H1 (cell line): ENCODE results near the gene CAVIN1. TPM values are rescaled to one million over a fixed set of nuclear protein-coding genes. Genes with fewer than 3 reads are reported as not detected.

Experiments used
- CBX8 ChIP-seq: fragments of 300-800, 300-1000 bp; sonication (generic); IDR thresholded peaks from 2 replicates; pipeline ENCODE4 v1.7.1; 2016; ENCODE audit warnings: low read depth, low read length, borderline replicate concordance
- JUN ChIP-seq: IDR thresholded peaks from 2 replicates; pipeline ENCODE4 v1.6.1; 2011; ENCODE audit warnings: low read depth, mild to moderate bottlenecking, improper control_type of control experiment, low read length
- SAP30 ChIP-seq: fragments of 300-600 bp; sonication (generic); IDR thresholded peaks from 2 replicates; pipeline ENCODE4 v1.7.1; 2012; ENCODE audit warnings: low read length, moderate library complexity, mild to moderate bottlenecking, inconsistent platforms; ENCODE audit not compliant: insufficient read depth, insufficient replicate concordance
- SP4 ChIP-seq: IDR thresholded peaks from 2 replicates; pipeline ENCODE4 v1.6.1; 2012; ENCODE audit warnings: low read length, inconsistent platforms
- SUZ12 ChIP-seq: fragments of 200-600 bp; sonication (generic); IDR thresholded peaks from 2 replicates; pipeline ENCODE4 v1.6.1; 2012; ENCODE audit warnings: mild to moderate bottlenecking, inconsistent platforms, low read length, moderate library complexity, mixed read lengths
- TCF12 ChIP-seq: IDR thresholded peaks from 2 replicates; pipeline ENCODE4 v1.6.1; 2011; ENCODE audit warnings: low read depth, mild to moderate bottlenecking, low read length
- polyA plus RNA-seq, 7 experiments: library from polyadenylated mRNA; depleted of rRNA in 3 of 7; stranded (reverse) in 5 of 7; unstranded in 2 of 7; fragments of >200 nt in 5 of 7; fragments of 200-250 nt in 2 of 7; gene quantifications; 1 replicate in 5 of 7; 2 replicates in 1 of 7; 4 replicates in 1 of 7; pipeline versions ENCODE4 v1.2.1 to v1.2.3, GENCODE V29; 2011 to 2013; ENCODE audit warnings: missing spikeins in 2 of 7, mixed read lengths in 2 of 7
- total RNA-seq: library from RNA; stranded (reverse); fragmentation: NEBNext Ultra II Directional; extraction: Animal tissue kit (Norgen Biotek cat#: 25700); gene quantifications from 2 replicates; pipeline ENCODE4 v1.2.1, GENCODE V29; 2021

The CAVIN1 gene
- total and polyA plus RNA-seq, 2 of the 8 experiments (the other 6 are each of a cell fraction or from before 2014, with no cell fraction given), result 16.2 to 41.6 TPM

- TF ChIP-seq SP4 (no peak), SAP30 (no peak), CBX8 (no peak), JUN (no peak), TCF12 (no peak), SUZ12 (no peak)
These were observed 13.3 kb upstream of the CAVIN1 start (continued) for GRCh38 chr17:42436391-42436790.
